Thyroid gland (tissue), 4 donors: Measurements from ENCODE around the gene CDCA8. TPM values are rescaled to one million over a fixed set of nuclear protein-coding genes. Genes with fewer than 3 reads are reported as not detected.

Experiments
- DNase-seq, 2 donors: peaks; one replicate each; pipeline ENCODE4 v3.0.0-alpha.2; 2019
- H3K27ac ChIP-seq, 3 donors: fragments of 200-600 bp; sonication (generic); 1 replicate in 2 of 3; 2 replicates in 1 of 3; pipeline ENCODE4 v1.5.1; 2016 to 2019; ENCODE audit warnings: mild to moderate bottlenecking in 1 of 3, moderate library complexity in 1 of 3
- H3K27me3 ChIP-seq: fragments of 200-600 bp; sonication (generic); one replicate; pipeline ENCODE4 v1.5.1; 2019
- H3K36me3 ChIP-seq, 2 donors: fragments of 200-600 bp; sonication (generic); one replicate each; pipeline ENCODE4 v1.5.1; 2016 to 2019
- H3K4me1 ChIP-seq, 2 donors: fragments of 200-600 bp; sonication (generic); one replicate each; pipeline ENCODE4 v1.5.1; 2017 to 2019
- H3K4me3 ChIP-seq, 3 donors: fragments of 200-600 bp; sonication (generic); replicated peaks in 1 of 3; 1 replicate in 2 of 3; 2 replicates in 1 of 3; pipeline ENCODE4 v1.5.1; 2016; ENCODE audit warnings: mild to moderate bottlenecking in 1 of 3
- H3K9me3 ChIP-seq: fragments of 200-600 bp; sonication (generic); one replicate; pipeline ENCODE4 v1.5.1; 2017
- CTCF ChIP-seq, 6 experiments: fragments of 200-600 bp in 3 of 6; fragments of 450-650 bp in 3 of 6; sonication (generic) in 3 of 6; IDR thresholded peaks; one replicate each; pipeline ENCODE4 v1.5.1; 2016 to 2019; ENCODE audit warnings: antibody characterized with exemption in 6 of 6, mild to moderate bottlenecking in 2 of 6, inconsistent platforms in 1 of 6, moderate library complexity in 1 of 6
- POLR2A ChIP-seq, 2 donors: fragments of 450-650 bp; IDR thresholded peaks; one replicate each; pipeline ENCODE4 v1.6.1; 2017; ENCODE audit warnings: antibody characterized with exemption in 2 of 2, mild to moderate bottlenecking in 2 of 2, moderate library complexity in 1 of 2
- WGBS, 2 donors: methylation state at CpG; one replicate each; pipeline ENCODE4 v1.1.5; 2017; 5-methylcytosine and 5-hydroxymethylcytosine counted together
- intact Hi-C: fragments of 100-400 bp; cut with DNase I; formaldehyde crosslinking; loops from one replicate; pipeline ENCODE4 v1.15.1; 2023
- total RNA-seq, 4 donors: library from RNA; depleted of rRNA; stranded (reverse); fragments of >200 nt; gene quantifications; one replicate each; pipeline ENCODE4 v1.2.3, GENCODE V29; 2016

The CDCA8 gene
- total RNA-seq, 4 donors from 2014 or later, result 0.33 to 1.2 (median 0.81) TPM

GRCh38 chr1:37722181-37723071 lies 30.1 kb downstream of the CDCA8 start:
- Histone ChIP-seq H3K4me1 (no peaks in the 10 kb centered on the region), H3K36me3 (no peaks in the 10 kb centered on the region), H3K27me3 (no peaks in the 10 kb centered on the region), H3K4me3 (no peak overlapping the region), H3K27ac (no peak overlapping the region), H3K9me3 (no peaks in the 10 kb centered on the region)
- 58 to 81% methylated on average over 9 to 14 of the region's 14 CpGs for WGBS, 2 donors
- TF ChIP-seq POLR2A (IDR thresholded peaks at IDR 0.05), result no peak
- no peak for TF ChIP-seq CTCF (IDR thresholded peaks at IDR 0.05)
- no peak for DNase-seq
- intact Hi-C loops, result no loop called here

GRCh38 chr1:37723072-37723389 lies 30.7 kb downstream of the CDCA8 start:
- no peak overlapping the region for H3K27ac ChIP-seq
- no peaks in the 10 kb centered on the region for H3K36me3 ChIP-seq
- no peak overlapping the region for H3K4me3 ChIP-seq
- no peaks in the 10 kb centered on the region for H3K4me1 ChIP-seq
- no peak for DNase-seq
- 77 to 82% methylated on average over 4 to 6 of the region's 6 CpGs for WGBS, 2 donors
- intact Hi-C loops, result no loop called here
- TF ChIP-seq CTCF (IDR thresholded peaks at IDR 0.05) (no peak), POLR2A (IDR thresholded peaks at IDR 0.05) (no peak)
- H3K9me3 ChIP-seq, result no peaks in the 10 kb centered on the region
- H3K27me3 ChIP-seq, result no peaks in the 10 kb centered on the region

- WGBS, 2 donors, result 39 to 47% methylated on average over 10 to 11 of the region's 11 CpGs
- no peak overlapping the region for H3K4me3 ChIP-seq
- H3K4me1 ChIP-seq, result no peaks in the 10 kb centered on the region
- no peak overlapping the region for H3K27ac ChIP-seq
- H3K9me3 ChIP-seq, result no peaks in the 10 kb centered on the region
- intact Hi-C loops, result no loop called here
- H3K36me3 ChIP-seq, result no peaks in the 10 kb centered on the region
- no peak for DNase-seq
- TF ChIP-seq CTCF (IDR thresholded peaks at IDR 0.05), result no peak
- no peaks in the 10 kb centered on the region for H3K27me3 ChIP-seq
Measured at GRCh38 chr1:37723390-37724078, 31.2 kb downstream of the CDCA8 start.

GRCh38 chr1:37724575-37724974 lies 32.3 kb downstream of the CDCA8 start:
- WGBS, 2 donors, result 75 to 78% methylated on average over 6 of the region's 6 CpGs
- H3K4me1 ChIP-seq, result no peaks in the 10 kb centered on the region
- no peak for DNase-seq
- H3K4me3 ChIP-seq, result no peak overlapping the region
- no peak overlapping the region for H3K27ac ChIP-seq
- no peaks in the 10 kb centered on the region for H3K36me3 ChIP-seq
- no peak for TF ChIP-seq POLR2A (IDR thresholded peaks at IDR 0.05)
- TF ChIP-seq CTCF (IDR thresholded peaks at IDR 0.05), result no peak
- no peaks in the 10 kb centered on the region for H3K9me3 ChIP-seq
- H3K27me3 ChIP-seq, result no peaks in the 10 kb centered on the region
- intact Hi-C loops, result no loop called here
